NCI-H1417 (cell line): ENCODE results near the gene OR2T29.
"Not testable (repeated sequence)": the region's sequence is repeated elsewhere in the genome, so short reads cannot be mapped to it uniquely, and the experiment has no call there.

ENCODE experiments used
- DNase-seq, 3 experiments: peaks; one replicate each; lab custom pipeline; 2025; lab: John Stamatoyannopoulos, UW

Gene OR2T29, protein sequence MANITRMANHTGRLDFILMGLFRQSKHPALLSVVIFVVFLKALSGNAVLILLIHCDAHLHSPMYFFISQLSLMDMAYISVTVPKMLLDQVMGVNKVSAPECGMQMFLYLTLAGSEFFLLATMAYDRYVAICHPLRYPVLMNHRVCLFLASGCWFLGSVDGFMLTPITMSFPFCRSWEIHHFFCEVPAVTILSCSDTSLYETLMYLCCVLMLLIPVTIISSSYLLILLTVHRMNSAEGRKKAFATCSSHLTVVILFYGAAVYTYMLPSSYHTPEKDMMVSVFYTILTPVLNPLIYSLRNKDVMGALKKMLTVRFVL

DNA sequence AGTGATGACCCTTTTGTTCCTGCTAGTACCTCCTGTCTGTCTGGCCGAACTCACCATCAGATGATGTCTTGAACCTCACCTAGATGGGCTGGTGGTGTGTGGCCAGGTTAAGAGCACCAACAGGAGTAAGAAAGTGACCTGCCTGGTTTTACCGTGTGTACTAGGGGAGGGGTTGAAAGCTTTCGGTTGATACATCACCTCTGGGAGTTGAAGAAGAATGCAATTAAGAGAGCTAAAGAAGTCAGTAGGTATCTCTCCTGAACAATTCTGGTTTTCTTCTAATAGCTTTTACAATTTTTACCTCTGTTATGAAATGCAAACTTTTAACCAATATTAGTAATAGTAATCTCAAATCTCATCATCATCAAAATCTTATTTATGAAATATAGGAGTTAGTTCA lies at the start of gene OR2T29:
TSS of gene OR2T29 (minus strand) at position 101 of the 400 bp plus-strand sequence. CDS start 3,281 bp downstream, outside the sequence.
- DNase-seq = not testable (repeated sequence)

DNA sequence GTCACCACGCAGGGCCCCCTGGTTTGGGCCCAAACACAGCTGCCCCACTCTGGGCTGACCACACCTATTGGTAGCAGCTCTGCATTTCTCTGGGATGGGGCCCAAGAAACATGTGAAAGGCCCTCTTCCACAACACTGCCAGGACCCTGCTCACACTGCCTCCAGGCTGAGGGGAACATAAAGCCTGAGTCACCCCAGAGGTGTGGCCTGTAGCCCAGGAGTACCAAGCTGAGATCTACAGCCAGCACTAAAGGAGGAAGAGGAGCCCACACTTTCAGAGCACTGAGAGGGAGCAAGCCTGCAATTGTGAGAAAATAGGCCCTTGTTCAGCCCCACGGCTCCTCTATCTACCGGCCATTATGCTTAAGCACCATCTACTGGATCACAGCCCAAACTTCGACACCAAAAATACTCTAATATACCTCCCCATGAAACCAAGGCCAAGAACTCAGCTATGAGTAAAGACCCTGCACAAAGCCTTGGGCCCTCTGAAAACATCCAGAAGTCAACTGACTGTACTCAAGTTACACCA lies 49.4 kb upstream of the OR2T29 start:
- DNase-seq = no peak

GRCh38 chr1:248610301-248610700 lies 47.7 kb upstream of the OR2T29 start:
- no peak for DNase-seq

GRCh38 chr1:248599396-248599795 lies 36.8 kb upstream of the OR2T29 start:
- DNase-seq = no peak

DNA sequence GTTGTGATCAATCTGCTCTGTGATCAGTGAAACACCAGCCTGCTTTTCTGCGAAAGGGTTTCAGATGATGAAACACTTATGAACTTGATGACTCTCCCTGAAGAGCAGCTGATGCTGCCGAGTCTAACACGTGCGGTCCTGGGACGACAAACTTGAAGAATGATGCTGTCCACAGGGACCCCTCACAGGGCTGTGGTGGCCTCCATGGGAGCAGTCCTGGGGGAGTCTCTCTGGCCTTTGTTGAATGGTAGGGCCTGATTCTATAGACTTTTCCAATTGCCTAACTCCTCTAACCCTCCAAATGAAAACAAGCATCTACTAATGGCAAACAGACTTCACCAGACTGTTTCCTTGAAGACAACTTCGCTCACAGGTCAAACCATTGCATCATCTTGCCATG lies 35.0 kb upstream of the OR2T29 start, which contains the start of gene OR2T10:
TSS of gene OR2T10 (minus strand) at position 112 of the 400 bp plus-strand sequence. CDS start 3,932 bp downstream, outside the sequence.
- DNase-seq = no peak

- DNase-seq = no peak
Observed at GRCh38 chr1:248596615-248597014, 34.0 kb upstream of the OR2T29 start.

GRCh38 chr1:248593226-248593625 lies 30.7 kb upstream of the OR2T29 start:
- no peak for DNase-seq

- no peak for DNase-seq
Observed at GRCh38 chr1:248592655-248593054, 30.1 kb upstream of the OR2T29 start.

DNA sequence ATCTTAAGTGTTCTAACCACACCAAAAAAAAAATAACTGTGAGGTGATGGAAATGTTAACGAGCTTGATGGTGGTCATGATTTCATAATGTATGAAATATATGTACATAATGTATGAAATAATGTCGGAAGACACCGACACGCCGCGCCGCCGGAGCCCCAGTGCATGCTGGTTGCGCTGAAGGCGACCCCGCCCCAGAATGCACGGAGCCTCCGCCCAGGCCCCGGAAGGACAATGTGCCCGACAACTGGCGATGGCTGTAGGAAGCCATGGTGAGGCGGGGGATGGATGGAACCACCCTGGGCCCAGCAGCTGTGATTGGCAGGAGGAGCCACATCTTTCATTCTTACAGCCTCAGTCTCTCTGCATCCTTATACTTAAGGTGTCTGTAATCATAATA lies 27.5 kb upstream of the OR2T29 start:
- DNase-seq = no peak

DNA sequence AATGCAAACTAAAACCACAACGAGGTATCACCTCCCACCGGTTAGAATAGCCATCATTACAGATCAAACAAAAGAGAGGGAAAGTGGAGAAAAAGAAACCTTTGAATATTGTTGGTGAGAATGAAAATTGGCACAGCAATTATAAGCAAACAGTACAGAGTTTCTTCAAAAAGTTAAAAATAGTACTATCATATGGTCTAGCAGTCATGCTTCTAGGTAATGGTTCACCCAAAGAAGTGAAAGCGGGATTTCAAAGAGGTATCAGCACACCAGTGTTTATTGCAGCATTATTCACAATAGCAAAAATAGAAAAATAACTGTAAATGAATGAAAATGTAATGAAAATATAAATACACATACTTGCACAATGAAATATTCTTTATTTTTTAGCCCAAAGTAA lies 26.8 kb upstream of the OR2T29 start:
- no peak for DNase-seq

- no peak for DNase-seq
Observed at GRCh38 chr1:248585266-248585665, 22.7 kb upstream of the OR2T29 start.

DNA sequence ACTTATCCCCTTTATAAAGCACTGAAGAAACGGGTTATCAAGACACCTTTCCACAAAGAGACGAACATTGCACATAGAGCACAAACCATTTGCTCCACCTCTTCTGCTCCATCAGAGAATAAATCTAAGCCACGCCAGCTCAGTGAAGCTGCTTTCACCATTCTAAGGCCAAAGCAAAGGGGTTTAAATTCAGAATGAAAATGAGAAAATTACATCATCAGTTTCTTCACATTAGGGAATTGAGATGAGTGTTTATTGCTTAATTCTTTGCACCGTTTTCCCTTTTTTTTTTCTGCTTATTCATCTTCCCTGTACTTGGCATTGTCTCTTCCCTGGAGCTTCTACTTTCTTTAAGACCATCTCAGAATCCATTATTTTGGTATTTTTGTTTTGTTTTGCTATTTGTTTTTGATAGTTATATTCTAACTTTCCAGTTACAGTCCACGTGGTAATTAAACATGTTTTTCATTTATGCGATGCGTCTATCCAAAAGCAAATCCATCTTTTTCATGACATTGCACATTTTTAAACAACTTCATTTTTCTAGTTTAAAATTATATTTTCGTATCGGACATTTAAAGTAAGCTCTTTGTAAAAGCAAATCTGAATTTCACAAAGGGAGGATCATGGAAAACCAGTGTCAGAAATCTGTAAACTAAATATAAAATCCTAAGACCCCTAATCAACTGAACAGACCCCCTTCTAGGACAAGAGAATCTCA lies 13.8 kb upstream of the OR2T29 start:
- no peak for DNase-seq

GRCh38 chr1:248574657-248575056 lies 12.1 kb upstream of the OR2T29 start, which contains the start of gene OR2T34:
OR2T34 (minus strand) TSS chr1:248574757; CDS start chr1:248574757, 0 bp downstream.
- DNase-seq = not testable (repeated sequence)

DNA sequence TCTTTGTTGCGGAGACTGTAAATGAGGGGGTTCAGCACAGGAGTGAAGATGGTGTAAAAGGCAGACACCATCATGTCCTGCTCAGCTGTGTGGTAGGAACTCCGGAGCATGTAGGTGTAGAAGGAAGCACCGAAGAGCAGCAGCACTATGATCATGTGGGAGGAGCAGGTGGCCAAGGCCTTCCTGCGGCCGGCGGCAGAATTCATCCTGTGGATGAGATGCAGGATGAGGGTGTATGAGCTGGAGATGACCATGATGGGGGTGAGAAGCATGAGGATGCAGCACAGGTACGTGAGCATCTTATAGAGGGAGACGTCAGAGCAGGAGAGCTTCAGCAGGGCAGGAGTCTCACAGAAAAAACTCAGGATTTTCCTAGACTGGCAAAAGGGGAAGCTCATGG lies 11.3 kb upstream of the OR2T29 start:
- not testable (repeated sequence) for DNase-seq

GRCh38 chr1:248572049-248572448 lies 9.5 kb upstream of the OR2T29 start:
- not testable (repeated sequence) for DNase-seq

DNA sequence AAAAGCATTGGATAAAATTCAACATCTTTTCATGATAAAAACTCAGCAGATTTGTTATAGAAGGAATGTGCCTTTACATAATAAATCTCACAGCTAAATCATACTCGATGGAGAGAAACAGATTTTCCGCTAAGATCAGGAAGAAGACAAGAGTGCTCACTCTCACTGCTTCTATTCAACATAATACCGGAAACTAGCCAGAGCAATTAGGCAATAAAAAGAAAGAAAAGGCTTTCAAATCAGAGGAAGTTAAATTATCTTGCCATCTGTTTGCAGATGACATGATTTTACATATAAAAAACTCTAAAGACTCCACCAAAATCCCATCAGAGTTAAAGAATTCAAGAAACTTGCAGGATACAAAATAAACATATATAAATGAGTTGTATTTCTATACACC lies 8.2 kb upstream of the OR2T29 start:
- not testable (repeated sequence) for DNase-seq

GRCh38 chr1:248569049-248569448 lies 6.5 kb upstream of the OR2T29 start:
- not testable (repeated sequence) for DNase-seq

GRCh38 chr1:248565530-248566373 lies 3.2 kb upstream of the OR2T29 start:
- not testable (repeated sequence) for DNase-seq

GRCh38 chr1:248551027-248551426 lies 11.5 kb downstream of the OR2T29 start:
- not testable (repeated sequence) for DNase-seq

DNA sequence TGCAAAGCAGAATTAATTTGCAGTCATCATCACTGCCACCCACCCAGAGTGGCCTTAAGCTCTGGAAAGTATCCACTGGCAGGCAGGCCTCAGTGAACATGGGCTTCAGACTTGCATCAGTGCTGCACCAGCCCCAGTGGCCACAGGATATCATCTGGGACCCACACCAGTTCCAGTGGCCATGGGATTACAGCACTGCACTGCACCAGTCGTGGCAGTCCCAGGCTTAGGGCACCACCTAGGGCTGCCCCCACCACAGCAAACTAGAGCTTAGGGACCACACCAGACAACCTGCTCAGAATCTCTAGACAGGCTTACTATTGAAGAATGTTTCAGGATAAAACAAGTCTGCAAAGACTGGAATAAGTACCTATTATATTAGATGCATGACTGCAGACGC lies 15.2 kb downstream of the OR2T29 start:
- not testable (repeated sequence) for DNase-seq

DNA sequence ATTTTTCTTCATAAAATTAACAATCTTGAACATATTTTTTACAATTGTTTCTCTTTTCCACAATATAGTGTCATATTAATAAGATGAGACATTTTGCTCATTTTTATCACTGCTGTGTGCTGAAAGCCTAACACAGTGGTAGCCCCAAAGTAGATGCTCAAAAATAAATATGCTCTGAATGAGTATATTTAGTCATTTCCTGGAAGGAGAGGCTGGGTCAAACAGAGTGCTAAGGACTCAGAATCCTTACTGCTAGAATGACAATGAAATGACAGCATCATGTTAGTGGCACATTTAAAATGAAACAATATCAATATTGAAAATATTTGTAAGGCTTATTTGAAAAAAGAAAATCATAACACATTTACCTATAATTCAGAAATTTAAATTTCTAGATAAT lies 25.1 kb downstream of the OR2T29 start:
- DNase-seq = not testable (repeated sequence)

GRCh38 chr1:248521856-248522255 lies 40.7 kb downstream of the OR2T29 start:
- no peak for DNase-seq
